GM12873 (cell line): ENCODE results near the gene WDHD1.

ENCODE experiments used
- CTCF ChIP-seq: IDR thresholded peaks from 2 replicates; pipeline ENCODE4 v1.5.1; 2012; ENCODE audit warnings: low read depth, mild to moderate bottlenecking, moderate library complexity, low read length, control low read depth; ENCODE audit not compliant: insufficient read depth; ENCODE audit errors: missing control alignments

WDHD1 gene

GRCh38 chr14:55026793-55027561 is at the start of gene WDHD1, which contains the start of gene SOCS4:
WDHD1 (minus strand) TSS chr14:55027099; CDS start chr14:55026787, 312 bp downstream.
SOCS4 (plus strand) TSS chr14:55027236; CDS start chr14:55043042, 15,806 bp downstream.
- peak; percentile 2 for TF ChIP-seq CTCF

GRCh38 chr14:55075628-55076175 is 48.8 kb upstream of the WDHD1 start:
- TF ChIP-seq CTCF = no peak

- TF ChIP-seq CTCF = no peak
Observed at GRCh38 chr14:55074662-55075061, 47.8 kb upstream of the WDHD1 start.

GRCh38 chr14:55073856-55074255 is 47.0 kb upstream of the WDHD1 start:
- TF ChIP-seq CTCF = no peak

GRCh38 chr14:55071870-55072640 is 45.2 kb upstream of the WDHD1 start:
- no peak for TF ChIP-seq CTCF

- TF ChIP-seq CTCF = no peak
Observed at GRCh38 chr14:55070981-55071411, 44.1 kb upstream of the WDHD1 start.

GRCh38 chr14:55066223-55066622 is 39.3 kb upstream of the WDHD1 start:
- no peak for TF ChIP-seq CTCF
